Measurements from ENCODE around the gene MAFG.
"Not testable (repeated sequence)": the region's sequence is repeated elsewhere in the genome, so short reads cannot be mapped to it uniquely, and the experiment has no call there.

MAFG gene

GRCh38 chr17:81923302-81924260, 4.0 kb downstream of the MAFG start:
- DNase-seq (ENCODE audit: low read depth in 2 of 2, low spot score in 1 of 2): no peak

GRCh38 chr17:81922566-81923301, 4.8 kb downstream of the MAFG start:
- no peak for DNase-seq (ENCODE audit: low read depth in 2 of 2, low spot score in 1 of 2)

GRCh38 chr17:81921996-81922565, 5.5 kb downstream of the MAFG start:
- DNase-seq (ENCODE audit: low read depth in 2 of 2, low spot score in 1 of 2): no peak

GRCh38 chr17:81921537-81921862, 6.0 kb downstream of the MAFG start:
- DNase-seq (ENCODE audit: low read depth in 2 of 2, low spot score in 1 of 2): no peak

DNA sequence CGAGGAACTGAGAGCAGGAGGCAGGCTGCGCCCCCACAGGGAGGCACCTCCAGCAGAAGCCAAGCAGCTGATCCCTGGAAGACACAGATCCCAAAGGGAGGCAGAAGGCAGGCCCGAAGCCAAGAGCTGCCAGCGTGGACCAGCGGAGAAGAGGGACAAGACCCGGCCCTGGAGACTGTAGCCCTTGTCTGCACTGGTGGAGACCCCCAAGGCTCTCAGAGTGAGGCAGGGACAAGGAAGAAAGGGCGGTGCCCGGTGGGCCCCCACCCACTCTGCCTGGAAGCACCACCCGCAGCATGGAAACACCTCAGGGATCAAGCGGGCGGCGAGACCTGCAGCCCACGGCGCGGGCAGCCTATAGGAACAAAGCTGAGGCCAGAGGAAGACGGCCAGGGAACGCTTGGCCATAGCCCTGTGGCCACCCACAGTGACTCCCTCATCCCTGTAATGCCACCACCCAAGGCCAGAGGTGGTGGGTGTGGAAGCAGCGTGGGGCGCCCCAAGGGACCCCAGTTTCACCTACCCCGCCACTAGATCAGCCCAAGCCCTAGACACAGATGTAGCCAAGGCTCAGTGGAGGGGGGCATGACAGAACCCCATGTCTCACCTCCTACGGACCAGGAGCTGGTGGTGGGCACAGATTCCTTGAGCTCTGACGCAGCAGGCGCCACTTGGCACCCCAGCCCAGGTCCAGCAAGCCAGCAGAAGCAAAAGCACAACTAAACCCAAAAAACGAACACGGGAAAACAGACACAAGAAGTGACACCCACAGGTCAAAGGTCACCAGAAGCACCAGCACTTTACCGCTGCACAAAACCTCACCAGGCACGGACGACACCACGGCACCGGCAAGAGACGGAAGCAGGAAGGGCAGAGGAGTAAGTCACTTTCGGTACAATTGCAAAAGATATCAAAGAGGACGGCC, 6.7 kb downstream of the MAFG start:
- DNase-seq (ENCODE audit: low read depth in 2 of 2, low spot score in 1 of 2): no peak

DNA sequence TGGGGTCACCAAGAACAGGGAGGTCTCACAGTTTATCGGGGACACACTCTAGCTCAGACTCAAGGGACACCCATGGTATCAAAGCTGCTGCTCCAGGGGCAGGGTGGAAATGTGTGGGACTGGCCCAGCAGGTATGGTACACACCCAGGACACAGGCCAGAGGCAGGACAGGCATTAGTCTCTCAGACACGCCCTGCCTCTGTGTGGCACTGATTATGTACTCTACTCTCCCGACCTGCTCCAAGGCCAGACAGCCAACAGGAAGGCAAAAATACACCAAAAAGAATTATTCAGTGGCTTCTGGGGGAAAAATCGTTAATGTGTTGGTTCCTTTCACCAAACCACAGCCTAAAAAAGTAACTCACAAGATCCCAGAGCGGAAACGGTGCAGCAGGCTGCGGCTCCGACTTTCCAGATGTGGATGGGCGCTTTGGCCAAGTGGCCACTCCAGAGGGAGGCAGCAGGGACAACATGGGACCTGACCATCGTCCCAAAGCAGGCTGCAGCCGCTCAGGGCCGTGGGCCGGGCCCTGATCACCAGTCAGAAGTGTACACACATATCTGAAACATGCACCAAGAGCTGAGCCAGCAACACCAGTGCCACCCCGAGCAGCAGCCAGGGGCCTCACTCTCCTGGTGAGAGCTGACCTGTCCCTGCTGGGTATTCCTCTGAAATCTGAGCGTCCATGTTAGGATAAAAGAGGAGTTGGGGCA, 8.5 kb downstream of the MAFG start:
- DNase-seq (ENCODE audit: low read depth in 2 of 2, low spot score in 1 of 2): no peak

DNA sequence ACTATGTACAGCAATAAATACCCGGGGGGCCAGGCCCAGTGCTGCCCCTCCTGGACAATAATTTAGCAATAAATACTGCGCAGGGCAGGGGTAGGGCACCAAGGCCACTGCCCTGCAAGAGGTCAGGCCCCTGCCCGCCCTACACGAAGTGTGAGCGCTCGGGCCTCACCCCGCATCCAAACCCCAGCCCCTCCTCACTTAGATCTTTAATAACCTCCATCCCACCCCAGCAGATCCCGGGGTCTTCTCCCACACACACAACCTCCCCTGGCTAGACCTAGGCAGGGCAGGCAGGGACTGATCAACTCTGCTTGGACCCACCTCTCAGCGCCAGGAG, 9.2 kb downstream of the MAFG start:
- not testable (repeated sequence) for DNase-seq (ENCODE audit: low read depth in 2 of 2, low spot score in 1 of 2)

- DNase-seq (ENCODE audit: low read depth in 2 of 2, low spot score in 1 of 2): peak; percentile 52 to 67
Measured at GRCh38 chr17:81917565-81918332, 9.8 kb downstream of the MAFG start, which contains the start of gene SIRT7. Gene SIRT7 (minus strand): TSS chr17:81918176. CDS start chr17:81918131, 45 bp downstream.

DNA sequence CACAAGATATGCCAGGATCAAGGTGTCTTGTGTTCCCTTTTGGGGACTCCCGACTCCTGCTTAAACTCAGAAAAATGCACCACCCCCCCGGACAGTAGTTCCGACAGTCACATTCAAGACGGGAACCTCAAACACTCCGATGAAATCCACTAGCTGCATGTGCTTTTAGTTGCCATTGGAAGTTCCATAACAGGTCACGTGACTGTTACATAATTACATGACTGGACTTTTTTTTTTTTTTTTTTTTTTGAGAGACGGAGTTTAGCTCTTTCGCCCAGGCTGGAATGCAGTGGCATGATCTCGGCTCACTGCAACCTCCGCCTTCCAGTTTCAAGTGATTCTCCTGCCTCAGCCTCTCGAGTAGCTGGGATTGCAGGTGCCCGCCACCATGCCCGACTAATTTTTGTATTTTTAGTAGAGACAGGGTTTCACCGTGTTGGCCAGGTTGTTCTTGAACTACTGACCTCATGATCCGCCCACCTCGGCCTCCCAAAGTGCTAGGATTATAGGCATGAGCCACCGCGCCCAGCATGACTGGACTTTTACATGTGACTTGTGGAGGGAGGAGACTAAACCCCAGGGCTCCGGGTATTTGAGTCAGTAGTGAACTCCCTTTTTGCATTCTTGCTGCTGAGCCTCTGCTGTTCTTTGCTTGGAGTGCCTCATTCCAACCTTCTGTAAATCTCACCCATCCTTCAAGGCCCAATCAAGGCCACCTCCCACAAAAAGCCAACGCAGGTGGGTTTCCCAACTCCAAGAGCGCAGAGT, 11.1 kb downstream of the MAFG start:
- no peak for DNase-seq (ENCODE audit: low read depth in 2 of 2, low spot score in 1 of 2)

DNA sequence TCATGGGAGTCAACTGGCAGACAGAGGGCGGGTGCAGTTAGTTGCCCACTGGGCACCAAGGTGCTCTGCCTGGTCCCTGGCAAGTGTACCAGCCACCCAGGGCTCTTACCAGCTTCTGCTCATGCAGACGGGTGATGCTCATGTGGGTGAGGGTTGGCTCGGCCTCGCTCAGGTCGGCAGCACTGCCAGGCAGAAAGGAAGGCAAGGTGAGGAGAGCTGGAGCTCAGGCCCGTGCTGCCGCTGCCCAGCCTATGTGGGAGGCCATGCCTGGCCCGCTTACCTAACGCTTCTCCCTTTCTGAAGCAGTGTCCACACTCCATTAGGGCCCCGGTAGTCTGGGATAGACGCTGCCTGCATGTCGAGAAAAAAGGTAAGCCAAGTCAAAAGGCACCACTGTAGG, 12.2 kb downstream of the MAFG start:
- no peak for DNase-seq (ENCODE audit: low read depth in 2 of 2, low spot score in 1 of 2)

DNA sequence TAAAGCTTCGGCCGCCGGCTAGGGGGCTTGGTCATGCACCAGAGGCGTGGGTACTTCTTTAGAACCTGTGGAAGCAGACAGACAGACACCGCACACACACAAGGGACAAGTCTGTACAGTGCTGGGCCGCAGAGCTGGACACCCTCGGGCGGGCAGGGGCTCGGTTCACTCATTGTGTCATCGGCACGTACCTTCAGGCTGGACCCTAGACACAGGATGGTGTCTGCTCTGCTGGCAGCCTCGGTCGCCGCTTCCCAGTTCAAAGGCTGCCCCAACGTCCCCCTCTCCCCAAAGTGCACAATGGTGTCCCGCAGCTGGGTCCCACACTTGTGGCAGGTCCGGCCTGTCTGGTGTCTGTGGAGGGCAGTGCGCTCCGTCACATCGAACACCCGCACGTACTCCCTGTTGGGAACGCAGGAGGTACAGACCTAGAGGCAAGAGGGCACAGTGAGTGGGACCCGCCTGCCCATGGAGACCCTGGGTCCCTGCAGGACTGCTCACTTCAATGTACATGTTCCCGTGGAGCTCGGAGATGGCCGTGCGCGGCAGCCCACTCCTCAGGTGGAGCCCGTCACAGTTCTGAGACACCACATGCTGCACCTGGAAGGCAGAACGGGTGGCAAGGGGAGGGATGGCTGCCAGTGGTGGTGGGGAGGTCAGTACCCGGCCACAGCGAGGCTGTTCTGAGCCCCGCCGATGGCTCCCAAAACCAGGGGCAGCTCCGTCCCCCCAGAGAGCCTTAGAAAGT, 13.3 kb downstream of the MAFG start:
- no peak for DNase-seq (ENCODE audit: low read depth in 2 of 2, low spot score in 1 of 2)

GRCh38 chr17:81913394-81914102, 14.0 kb downstream of the MAFG start:
- no peak for DNase-seq (ENCODE audit: low read depth in 2 of 2, low spot score in 1 of 2)

DNA sequence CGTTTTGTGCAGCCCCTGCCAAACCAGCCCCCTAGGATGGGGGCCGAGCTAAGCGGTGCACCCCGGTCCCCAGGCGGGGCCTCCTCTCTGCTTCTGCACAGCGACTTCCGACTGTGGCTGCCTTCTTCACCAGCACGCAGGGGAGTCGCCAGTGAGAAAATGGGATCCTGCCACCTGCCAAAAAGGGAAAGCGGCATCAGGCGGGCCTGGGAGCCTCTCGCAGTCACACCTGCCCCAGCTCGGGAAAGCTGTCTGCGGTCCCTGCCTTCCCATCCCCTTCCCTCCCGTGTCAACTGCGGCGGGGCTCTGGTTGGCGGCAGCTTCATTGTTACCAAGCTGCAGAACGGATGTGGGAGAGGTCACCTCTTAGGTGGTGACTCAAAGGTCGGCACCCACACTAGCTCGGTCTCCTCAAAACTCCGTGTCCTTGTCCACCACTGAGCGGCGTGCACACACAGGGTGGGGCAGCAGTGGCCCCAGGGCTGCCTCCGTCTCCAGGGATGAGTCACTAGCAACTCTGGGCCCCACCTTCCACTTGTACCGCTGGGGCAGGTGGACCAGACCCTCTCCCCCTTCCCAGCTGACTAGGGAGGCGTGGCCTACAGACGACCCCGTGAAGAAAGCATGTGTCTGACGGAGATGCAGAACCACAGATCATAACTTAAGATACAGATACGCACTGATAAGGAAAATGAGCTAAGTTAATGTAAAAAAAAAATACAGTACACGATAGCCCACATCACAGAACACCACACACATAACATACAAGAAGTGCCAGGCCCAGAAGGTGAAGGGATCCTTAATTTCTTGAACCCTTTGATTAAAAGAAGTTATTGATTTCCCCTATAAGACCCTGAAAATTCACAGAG, 14.9 kb downstream of the MAFG start:
- no peak for DNase-seq (ENCODE audit: low read depth in 2 of 2, low spot score in 1 of 2)

- no peak for DNase-seq (ENCODE audit: low read depth in 2 of 2, low spot score in 1 of 2)
Measured at GRCh38 chr17:81911969-81912368, 15.6 kb downstream of the MAFG start.

DNA sequence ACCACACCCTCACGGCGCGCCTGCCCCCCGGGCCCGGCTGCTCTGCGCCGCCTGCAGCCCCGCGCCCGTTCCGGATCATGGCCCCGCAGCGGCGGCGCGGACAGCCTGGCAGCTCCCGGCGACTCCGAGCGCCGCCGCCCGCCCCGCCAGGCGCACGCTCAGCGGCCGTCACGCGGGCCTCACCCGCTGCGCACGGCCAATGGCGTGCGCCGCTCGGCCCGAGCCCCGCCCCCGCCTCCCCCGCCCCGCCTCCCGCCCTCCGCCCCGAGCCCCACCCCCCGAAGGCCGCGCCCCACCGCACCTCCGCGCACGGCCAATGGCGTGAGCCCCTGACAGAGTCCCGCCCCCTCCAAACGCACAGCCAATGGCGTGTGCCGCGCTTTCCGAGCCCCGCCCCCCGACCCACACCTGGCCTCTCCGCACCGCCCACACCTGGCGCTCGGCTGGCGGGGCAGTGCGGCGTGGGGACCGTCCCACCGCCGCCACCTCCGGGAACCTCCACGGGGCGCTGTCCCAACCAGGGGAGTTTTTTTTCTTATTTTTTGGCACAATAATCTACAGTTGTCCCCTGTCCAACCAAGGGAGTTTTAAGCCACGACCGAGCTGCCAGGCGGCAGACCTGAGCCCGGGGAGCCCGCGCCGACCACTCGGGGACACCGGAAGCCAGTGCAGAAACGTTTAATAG, 16.1 kb downstream of the MAFG start, which contains the start of gene PCYT2:
Gene PCYT2, minus strand, starts transcription at position 123 of the 685 bp plus-strand sequence. Its CDS starts 44 bp downstream, at position 79.
- DNase-seq (ENCODE audit: low read depth in 2 of 2, low spot score in 1 of 2): peak; percentile 76 to 87

GRCh38 chr17:81910840-81911276, 16.7 kb downstream of the MAFG start:
- no peak for DNase-seq (ENCODE audit: low read depth in 2 of 2, low spot score in 1 of 2)

All from stimulated activated CD8-positive, alpha-beta memory T cell treated with anti-CD3 and anti-CD28 coated beads, Interleukin-4, amount 100 ng/mL, for 4 hours (primary cell).